PC-3 (cell line): ENCODE measurements around the gene TNFRSF1B. TPM values are rescaled to one million over a fixed set of nuclear protein-coding genes. Genes with fewer than 3 reads are reported as not detected.

Experiments
- ATAC-seq: fragments of 200-7000 bp; cut with Tn5 transposase; 2 replicates; pipeline ENCODE4 v1.9.1; 2020; ENCODE audit warnings: mild to moderate bottlenecking, moderate library complexity
- BruUV-seq: library from RNA; stranded (reverse); fragments of 400-500 nt; replicated peaks from 2 replicates; lab custom pipeline; 2021; lab: Mats Ljungman, UMichigan
- CTCF ChIA-PET: fragments of 300-600 bp; sonication (Branson Sonifier 250); formaldehyde crosslinking; loops from one replicate; lab custom pipeline; 2022; ENCODE audit warnings: antibody characterized with exemption; lab: Charles Lee
- POLR2A ChIA-PET: fragments of 300-600 bp; sonication (Branson Sonifier 250); formaldehyde crosslinking; loops from one replicate; lab custom pipeline; 2022; ENCODE audit warnings: antibody characterized with exemption; ENCODE audit not compliant: unreplicated experiment; lab: Charles Lee
- DNase-seq: peaks from one replicate; pipeline ENCODE4 v3.0.0-alpha.2; 2015
- H2AFZ ChIP-seq: fragments of 300-600 bp; sonication (generic); 2 replicates; pipeline ENCODE4 v1.6.0; 2016; ENCODE audit warnings: antibody characterized with exemption, low read length
- H3F3A ChIP-seq: fragments of 300-600 bp; sonication (generic); one replicate; pipeline ENCODE4 v1.6.0; 2017; ENCODE audit warnings: antibody characterized with exemption, low read length, control low read depth, mild to moderate bottlenecking; ENCODE audit not compliant: unreplicated experiment
- H3K27ac ChIP-seq: fragments of 300-600 bp; sonication (generic); 2 replicates; pipeline ENCODE4 v1.5.1; 2016; ENCODE audit warnings: mild to moderate bottlenecking, low read length
- H3K27me3 ChIP-seq: fragments of 300-600 bp; sonication (generic); 2 replicates; pipeline ENCODE4 v1.6.1; 2016; ENCODE audit warnings: low read length, mixed read lengths
- H3K36me3 ChIP-seq: fragments of 300-600 bp; sonication (generic); 2 replicates; pipeline ENCODE4 v1.6.1; 2016; ENCODE audit warnings: low read depth, mixed run types, low read length, mixed read lengths
- H3K4me1 ChIP-seq: fragments of 300-600 bp; sonication (generic); 2 replicates; pipeline ENCODE4 v1.5.1; 2016; ENCODE audit warnings: low read length; ENCODE audit not compliant: insufficient read depth
- H3K4me2 ChIP-seq: fragments of 300-600 bp; sonication (generic); 2 replicates; pipeline ENCODE4 v1.6.0; 2016; ENCODE audit warnings: low read length
- H3K4me3 ChIP-seq: fragments of 300-600 bp; sonication (generic); 2 replicates; pipeline ENCODE4 v1.5.1; 2016; ENCODE audit warnings: mild to moderate bottlenecking, low read length, mixed read lengths
- H3K79me2 ChIP-seq: fragments of 300-600 bp; sonication (generic); 2 replicates; pipeline ENCODE4 v1.6.1; 2017; ENCODE audit warnings: low read length, mixed read lengths
- H3K9ac ChIP-seq: fragments of 300-600 bp; sonication (generic); 2 replicates; pipeline ENCODE4 v1.6.0; 2016; ENCODE audit warnings: mild to moderate bottlenecking, low read length
- H3K9me2 ChIP-seq: fragments of 300-600 bp; sonication (generic); replicated peaks from 2 replicates; pipeline ENCODE4 v1.6.1; 2016; ENCODE audit warnings: mixed run types, low read length, mixed read lengths
- H3K9me3 ChIP-seq: fragments of 300-600 bp; sonication (generic); 2 replicates; pipeline ENCODE4 v1.6.1; 2016; ENCODE audit warnings: low read length, mixed read lengths
- H4K20me1 ChIP-seq: fragments of 300-600 bp; sonication (generic); 2 replicates; pipeline ENCODE4 v1.6.1; 2016; ENCODE audit warnings: low read length, mixed read lengths
- EZH2 ChIP-seq: fragments of 300-600 bp; sonication (generic); IDR thresholded peaks from one replicate; pipeline ENCODE4 v1.6.1; 2017; ENCODE audit warnings: antibody characterized with exemption, mild to moderate bottlenecking, low read length; ENCODE audit not compliant: unreplicated experiment
- EZH2phosphoT487 ChIP-seq: fragments of 300-600 bp; sonication (generic); IDR thresholded peaks from 2 replicates; pipeline ENCODE4 v1.6.1; 2018; ENCODE audit warnings: mild to moderate bottlenecking, antibody characterized with exemption, low read length, borderline replicate concordance
- intact Hi-C: fragments of 100-400 bp; cut with micrococcal nuclease; formaldehyde crosslinking; loops from 2 replicates; pipeline ENCODE4 v1.9.0; 2023
- microRNA-seq: library from miRNA; unstranded; fragments of <30 nt; microRNA quantifications from one replicate; pipeline ENCODE4 v1.1.0, GENCODE V29; 2020; ENCODE audit not compliant: unreplicated experiment
- total RNA-seq: library from RNA; depleted of rRNA; stranded (reverse); fragments of >200 nt; gene quantifications from 2 replicates; pipeline ENCODE4 v1.2.3, GENCODE V29; 2014; rRNA removed
- TF ChIP-seq, protein P1 (sequence below): fragments of 300-600 bp; sonication (generic); conservative IDR thresholded peaks from 2 replicates; pipeline ENCODE4 v1.5.1; 2017; ENCODE audit warnings: antibody characterized with exemption, low read depth, mild to moderate bottlenecking, low read length

The TNFRSF1B gene
- total RNA-seq, 1 experiment from 2014 or later, result 1.3 TPM

GRCh38 chr1:12258272-12258671, 91.5 kb downstream of the TNFRSF1B start:
- no peak overlapping the region for H3K4me2 ChIP-seq
- H3K9me2 ChIP-seq, result no peaks in the 10 kb centered on the region
- no peak overlapping the region for H2AFZ ChIP-seq
- ATAC-seq, result no peak
- H3K4me3 ChIP-seq, result no peak overlapping the region
- no peak for TF ChIP-seq EZH2
- no peak for TF ChIP-seq EZH2phosphoT487
- TF ChIP-seq, protein P1, sequence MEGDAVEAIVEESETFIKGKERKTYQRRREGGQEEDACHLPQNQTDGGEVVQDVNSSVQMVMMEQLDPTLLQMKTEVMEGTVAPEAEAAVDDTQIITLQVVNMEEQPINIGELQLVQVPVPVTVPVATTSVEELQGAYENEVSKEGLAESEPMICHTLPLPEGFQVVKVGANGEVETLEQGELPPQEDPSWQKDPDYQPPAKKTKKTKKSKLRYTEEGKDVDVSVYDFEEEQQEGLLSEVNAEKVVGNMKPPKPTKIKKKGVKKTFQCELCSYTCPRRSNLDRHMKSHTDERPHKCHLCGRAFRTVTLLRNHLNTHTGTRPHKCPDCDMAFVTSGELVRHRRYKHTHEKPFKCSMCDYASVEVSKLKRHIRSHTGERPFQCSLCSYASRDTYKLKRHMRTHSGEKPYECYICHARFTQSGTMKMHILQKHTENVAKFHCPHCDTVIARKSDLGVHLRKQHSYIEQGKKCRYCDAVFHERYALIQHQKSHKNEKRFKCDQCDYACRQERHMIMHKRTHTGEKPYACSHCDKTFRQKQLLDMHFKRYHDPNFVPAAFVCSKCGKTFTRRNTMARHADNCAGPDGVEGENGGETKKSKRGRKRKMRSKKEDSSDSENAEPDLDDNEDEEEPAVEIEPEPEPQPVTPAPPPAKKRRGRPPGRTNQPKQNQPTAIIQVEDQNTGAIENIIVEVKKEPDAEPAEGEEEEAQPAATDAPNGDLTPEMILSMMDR, result no peak
- CTCF ChIA-PET, result no interaction called here
- H3F3A ChIP-seq, result no peaks in the 10 kb centered on the region
- H3K27ac ChIP-seq, result no peak overlapping the region
- H3K4me1 ChIP-seq, result no peaks in the 10 kb centered on the region
- no peaks in the 10 kb centered on the region for H3K9me3 ChIP-seq
- BruUV-seq, result no TSS peak
- no peak for DNase-seq
- no peaks in the 10 kb centered on the region for H3K79me2 ChIP-seq
- no peaks in the 10 kb centered on the region for H3K27me3 ChIP-seq
- POLR2A ChIA-PET, result no interaction called here
- peaks cover 42% of the 10 kb centered on the region for H3K36me3 ChIP-seq
- no peaks in the 10 kb centered on the region for H4K20me1 ChIP-seq
- intact Hi-C loops, result no loop called here
- no peak overlapping the region for H3K9ac ChIP-seq

Small RNAs within 50 kb of the gene (microRNA-seq; reads per million reads assigned to microRNA genes)
- not detected for gene MIR4632
- not detected for gene MIR7846

Other genes with a start within 250 kb of the TNFRSF1B start
- 78.1 and 89.2 TPM in 2 replicates for gene KIAA2013, start 240.6 kb upstream of the TNFRSF1B start, total RNA-seq
- gene PLOD1, start 232.3 kb upstream of the TNFRSF1B start, total RNA-seq, result 179 and 216 TPM in 2 replicates
- gene MFN2, start 186.5 kb upstream of the TNFRSF1B start, total RNA-seq, result 97.8 and 101 TPM in 2 replicates
- gene MIIP, start 147.5 kb upstream of the TNFRSF1B start, total RNA-seq, result 53.5 and 74.9 TPM in 2 replicates
- 0.12 TPM in 1 of 2 replicates, not detected in the other for gene TNFRSF8, start 103.7 kb upstream of the TNFRSF1B start, total RNA-seq
- 30.7 and 43.6 TPM in 2 replicates for gene VPS13D, start 63.0 kb downstream of the TNFRSF1B start, total RNA-seq